K562 (cell line): ENCODE results near the gene C17orf75. TPM values are rescaled to one million over a fixed set of nuclear protein-coding genes. Genes with fewer than 3 reads are reported as not detected.
A peak's percentile ranks its signal among the peaks of the same experiment; 100 is the strongest.

Experiments
- ATAC-seq: fragments of 200-7000 bp; cut with Tn5 transposase; 3 replicates; pipeline ENCODE4 v1.9.1; 2020; ENCODE audit warnings: moderate library complexity
- BruUV-seq: library from RNA; stranded (reverse); fragments of 400-500 nt; replicated peaks from 2 replicates; lab custom pipeline; 2021; lab: Mats Ljungman, UMichigan
- CTCF ChIA-PET: fragments of 300-600 bp; formaldehyde crosslinking; extraction: SDS; loops from one replicate; lab custom pipeline; 2021; ENCODE audit warnings: low intra/inter-chr PET ratio; lab: Yijun Ruan, JAX
- POLR2A ChIA-PET: fragments of 300-600, 350-650 bp; sonication (Branson Sonifier 250); formaldehyde crosslinking; extraction: SDS; loops from one replicate; lab custom pipeline; 2021; ENCODE audit warnings: antibody characterized with exemption, inconsistent platforms; lab: Yijun Ruan, JAX
- DNase-seq, 4 experiments: peaks; one replicate each; pipeline versions ENCODE4 v3.0.0 to v3.0.0-alpha.2; 2011 to 2018; ENCODE audit warnings: low spot score in 3 of 4, mixed read lengths in 3 of 4; ENCODE audit errors: extremely low read depth in 1 of 4
- FAIRE-seq: peaks from 2 replicates; lab custom pipeline; 2011; peaks lifted over from hg19 to GRCh38; lab: Jason Lieb, UNC
- H2AFZ ChIP-seq: 2 replicates; pipeline ENCODE4 v1.6.0; 2011; ENCODE audit warnings: low read depth, low read length, control low read depth, inconsistent platforms
- H3K27ac ChIP-seq: fragments of 200-600 bp; 3 replicates; pipeline ENCODE4 v1.8.0; 2011; ENCODE audit warnings: low read depth, mild to moderate bottlenecking, control low read depth, inconsistent platforms, low read length, moderate library complexity, mixed read lengths; ENCODE audit errors: extremely low read depth
- H3K27me3 ChIP-seq, 2 experiments: fragments of 300-600 bp in 1 of 2; 2 replicates in 1 of 2; 3 replicates in 1 of 2; pipeline versions ENCODE4 v1.6.0 to v1.8.0; 2011; ENCODE audit warnings: inconsistent platforms in 2 of 2, low read length in 2 of 2, mild to moderate bottlenecking in 1 of 2, mixed read lengths in 1 of 2, moderate library complexity in 1 of 2; ENCODE audit not compliant: control insufficient read depth in 2 of 2, insufficient read depth in 2 of 2
- H3K36me3 ChIP-seq: fragments of 300-600 bp; 3 replicates; pipeline ENCODE4 v1.8.0; 2011; ENCODE audit warnings: mild to moderate bottlenecking, low read length, inconsistent platforms; ENCODE audit not compliant: control insufficient read depth, insufficient read depth
- H3K4me1 ChIP-seq, 2 experiments: fragments of 200-600 bp in 1 of 2; replicated peaks in 1 of 2; 2 replicates in 1 of 2; 3 replicates in 1 of 2; pipeline versions ENCODE4 v1.5.1 to v1.8.0; 2011; ENCODE audit warnings: inconsistent platforms in 2 of 2, low read length in 2 of 2, mild to moderate bottlenecking in 1 of 2, mixed read lengths in 1 of 2, moderate library complexity in 1 of 2; ENCODE audit not compliant: control insufficient read depth in 2 of 2, insufficient read depth in 2 of 2
- H3K4me2 ChIP-seq: 2 replicates; pipeline ENCODE4 v1.6.1; 2011; ENCODE audit warnings: low read length, control low read depth, inconsistent platforms, mixed read lengths; ENCODE audit not compliant: insufficient read depth
- H3K4me3 ChIP-seq: fragments of 200-600 bp; sonication (generic), shearing (Covaris generic); 2 replicates; pipeline ENCODE4 v1.5.1; 2016; ENCODE audit warnings: control low read depth, inconsistent platforms
- H3K79me2 ChIP-seq: fragments of 200-600 bp; 3 replicates; pipeline ENCODE4 v1.8.0; 2011; ENCODE audit warnings: low read length, inconsistent platforms; ENCODE audit not compliant: control insufficient read depth, insufficient read depth
- H3K9ac ChIP-seq, 2 experiments: 2 replicates each; pipeline versions ENCODE4 v1.6.0 to v1.6.1; 2011; ENCODE audit warnings: low read depth in 2 of 2, low read length in 2 of 2, control low read depth in 1 of 2, inconsistent platforms in 1 of 2, mild to moderate bottlenecking in 1 of 2, mixed read lengths in 1 of 2; ENCODE audit not compliant: insufficient read depth in 1 of 2
- H3K9me1 ChIP-seq: one replicate; pipeline ENCODE4 v1.6.0; 2011; ENCODE audit warnings: inconsistent platforms, mild to moderate bottlenecking, low read length, moderate library complexity; ENCODE audit not compliant: control insufficient read depth, insufficient read depth
- H3K9me3 ChIP-seq: replicated peaks from 2 replicates; pipeline ENCODE4 v1.5.1; 2011; ENCODE audit warnings: low read depth, low read length, inconsistent platforms; ENCODE audit not compliant: control insufficient read depth, insufficient read depth
- H4K20me1 ChIP-seq: replicated peaks from 2 replicates; pipeline ENCODE4 v1.6.1; 2011; ENCODE audit warnings: low read length, inconsistent platforms, mixed read lengths; ENCODE audit not compliant: control insufficient read depth, insufficient read depth
- CBFA2T3 ChIP-seq: fragments of 450-650 bp; IDR thresholded peaks from 2 replicates; pipeline ENCODE4 v1.6.1; 2017
- DMBX1 ChIP-seq: fragments of 250-450 bp; sonication (Bioruptor Pico); IDR thresholded peaks from 2 replicates; pipeline ENCODE4 v1.8.0; 2022; ENCODE audit warnings: inconsistent platforms, mild to moderate bottlenecking, moderate library complexity, borderline replicate concordance
- GATA2 ChIP-seq: sonication (generic); formaldehyde crosslinking; IDR thresholded peaks from 2 replicates; pipeline ENCODE4 v1.4.0; 2020; ENCODE audit warnings: mild to moderate bottlenecking, missing genetic modification reagents
- MCM2 ChIP-seq: fragments of 450-650 bp; IDR thresholded peaks from 2 replicates; pipeline ENCODE4 v1.6.1; 2017; ENCODE audit warnings: low read depth, mild to moderate bottlenecking
- MTA3 ChIP-seq: fragments of 450-650 bp; formaldehyde crosslinking; IDR thresholded peaks from 2 replicates; pipeline ENCODE4 v1.6.1; 2017; ENCODE audit warnings: mild to moderate bottlenecking, borderline replicate concordance
- SMARCA4 ChIP-seq: fragments of 450-650 bp; IDR thresholded peaks from 2 replicates; pipeline ENCODE4 v1.6.1; 2016
- THRAP3 ChIP-seq: fragments of 450-650 bp; IDR thresholded peaks from 2 replicates; pipeline ENCODE4 v1.6.1; 2016; ENCODE audit warnings: mild to moderate bottlenecking, inconsistent platforms, borderline replicate concordance
- ZFX ChIP-seq: sonication (generic); formaldehyde crosslinking; IDR thresholded peaks from 2 replicates; pipeline ENCODE4 v1.8.0; 2022; ENCODE audit warnings: mild to moderate bottlenecking, missing genetic modification reagents, moderate library complexity
- ZNF143 ChIP-seq: sonication (generic); formaldehyde crosslinking; IDR thresholded peaks from 2 replicates; pipeline ENCODE4 v1.9.0; 2022; ENCODE audit warnings: mild to moderate bottlenecking, missing genetic modification reagents
- ZNF282 ChIP-seq: sonication (generic); formaldehyde crosslinking; IDR thresholded peaks from 2 replicates; pipeline ENCODE4 v1.8.1; 2023; ENCODE audit warnings: missing genetic modification reagents
- ZNF57 ChIP-seq: fragments of 450-650 bp; formaldehyde crosslinking; IDR thresholded peaks from 2 replicates; pipeline ENCODE4 v1.4.0; 2020; ENCODE audit warnings: mild to moderate bottlenecking, moderate library complexity
- ZNF830 ChIP-seq: fragments of 250-450 bp; sonication (Bioruptor Pico); IDR thresholded peaks from 2 replicates; pipeline ENCODE4 v1.5.0; 2021; ENCODE audit warnings: mild to moderate bottlenecking
- WGBS: fragments of 100-300 bp; shearing (Covaris generic); methylation state at CpG from one replicate; pipeline ENCODE4 v1.1.6; 2016; ENCODE audit warnings: low coverage, mixed read lengths; ENCODE audit not compliant: insufficient coverage; ENCODE audit errors: missing lambda C conversion rate; 5-methylcytosine and 5-hydroxymethylcytosine counted together
- in situ Hi-C: fragments of 300-500 bp; cut with MboI; formaldehyde crosslinking; loops from 4 replicates; pipeline ENCODE4 v1.15.0; 2018; ENCODE audit warnings: inconsistent platforms, mixed read lengths
- intact Hi-C: fragments of 100-400 bp; cut with micrococcal nuclease; formaldehyde crosslinking; loops from 2 replicates; pipeline ENCODE4 v1.14.2; 2022
- polyA plus RNA-seq, 8 experiments: library from polyadenylated mRNA; depleted of rRNA in 4 of 8; stranded (reverse) in 5 of 8; unstranded in 3 of 8; fragments of >200 nt; fragmentation: Nextera tagmentation in 2 of 8; fragmentation: Illumina TruSeq in 1 of 8; extraction: Ambion mirVana in 2 of 8; extraction: Trizol in 1 of 8; gene quantifications; 2 replicates each; pipeline versions ENCODE4 v1.2.1 to v1.2.3, GENCODE V29; 2011 to 2014; ENCODE audit warnings: inconsistent platforms in 1 of 8, missing spikeins in 1 of 8
- total RNA-seq, 7 experiments: library from RNA; depleted of rRNA in 6 of 7; stranded (reverse); fragments of >200 nt in 6 of 7; fragmentation: Illumina TruSeq in 2 of 7; extraction: Trizol in 2 of 7; gene quantifications; 2 replicates each; pipeline versions ENCODE4 v1.2.1 to v1.2.3, GENCODE V29; 2011 to 2021; ENCODE audit warnings: low replicate concordance in 1 of 7

Gene C17orf75
- total and polyA plus RNA-seq, 9 of the 15 experiments (the other 6 are each of a cell fraction or from before 2014, with no cell fraction given) = 15.5 to 55.7 (median 18.5) TPM

GRCh38 chr17:32305049-32305448, 36.9 kb downstream of the C17orf75 start:
- in situ Hi-C loops (no loop called here), intact Hi-C loops (no loop called here)
- TF ChIP-seq ZNF143 (CRISPR knock-in tag) (no peak), GATA2 (CRISPR knock-in tag) (no peak), DMBX1 (CRISPR knock-in tag) (no peak), MCM2 (no peak), SMARCA4 (no peak), ZNF830 (CRISPR knock-in tag) (no peak), ZFX (CRISPR knock-in tag) (no peak), ZNF57 (no peak), ZNF282 (no peak), THRAP3 (no peak), CBFA2T3 (no peak), MTA3 (no peak)
- Histone ChIP-seq H3K9ac (peak overlapping the region in 1 of 2 experiments; percentile 68; a peak in 2 of 4 replicates), H3K4me1 (peaks cover 4 to 6% of the 10 kb centered on the region in 2 experiments; a peak in 3 of 5 replicates), H3K27me3 (peaks cover 6 to 7% of the 10 kb centered on the region in 2 experiments; a peak in 3 of 5 replicates), H3K4me2 (no peak overlapping the region), H3K9me1 (no peaks in the 10 kb centered on the region), H4K20me1 (no peaks in the 10 kb centered on the region), H3K79me2 (no peaks in the 10 kb centered on the region), H3K4me3 (no peak overlapping the region), H3K9me3 (no peaks in the 10 kb centered on the region), H2AFZ (no peak overlapping the region), H3K27ac (no peak overlapping the region), H3K36me3 (no peaks in the 10 kb centered on the region)
- no TSS peak for BruUV-seq
- ChIA-PET CTCF (no interaction called here), POLR2A (no interaction called here)
- no peak for DNase-seq
- ATAC-seq = no peak
- no peak for FAIRE-seq
- WGBS = 54% methylated on average over 7 of the region's 9 CpGs
